OCI-LY3 (cell line): ENCODE results near the gene COLEC11.
A peak's percentile ranks its signal among the peaks of the same experiment; 100 is the strongest.
"Not testable (repeated sequence)": the region's sequence is repeated elsewhere in the genome, so short reads cannot be mapped to it uniquely, and the experiment has no call there.

Experiments used
- H2AFZ ChIP-seq: fragments of 200-600, 300-600 bp; shearing (Covaris generic); 2 replicates; pipeline ENCODE4 v1.6.0; 2014; ENCODE audit warnings: antibody characterized with exemption, low read depth, low read length
- H3K27ac ChIP-seq: fragments of 200-600, 300-600 bp; sonication (generic); 2 replicates; pipeline ENCODE4 v1.5.1; 2014; ENCODE audit warnings: mild to moderate bottlenecking, low read length, moderate library complexity, mixed read lengths
- H3K27me3 ChIP-seq: fragments of 200-600, 300-600 bp; sonication (generic); 2 replicates; pipeline ENCODE4 v1.6.1; 2014; ENCODE audit warnings: low read depth, low read length, mixed read lengths
- H3K36me3 ChIP-seq: fragments of 200-600, 300-600 bp; sonication (generic); replicated peaks from 2 replicates; pipeline ENCODE3; 2014; ENCODE audit warnings: low read depth, low read length, mixed read lengths
- H3K4me1 ChIP-seq: fragments of 300-600, 200-600 bp; sonication (generic); 2 replicates; pipeline ENCODE4 v1.6.1; 2014; ENCODE audit warnings: low read length, mixed read lengths
- H3K4me2 ChIP-seq: fragments of 200-600, 300-600 bp; sonication (generic); 2 replicates; pipeline ENCODE4 v1.6.1; 2014; ENCODE audit warnings: low read length, mixed read lengths
- H3K4me3 ChIP-seq: fragments of 300-600, 200-600 bp; sonication (generic); 2 replicates; pipeline ENCODE4 v1.5.1; 2014; ENCODE audit warnings: antibody characterized with exemption, mild to moderate bottlenecking, low read length, moderate library complexity
- H3K79me2 ChIP-seq: fragments of 300-600, 200-600 bp; shearing (Covaris generic); 2 replicates; pipeline ENCODE4 v1.6.1; 2014; ENCODE audit warnings: mild to moderate bottlenecking, low read length, mixed read lengths
- H3K9ac ChIP-seq: fragments of 300-600, 200-600 bp; shearing (Covaris generic); 2 replicates; pipeline ENCODE4 v1.6.0; 2014; ENCODE audit warnings: mild to moderate bottlenecking, low read length, moderate library complexity
- H3K9me3 ChIP-seq: fragments of 200-600, 300-600 bp; shearing (Covaris generic); 2 replicates; pipeline ENCODE4 v1.6.1; 2014; ENCODE audit warnings: low read length, mixed read lengths; ENCODE audit not compliant: insufficient read depth
- H4K20me1 ChIP-seq: fragments of 200-600, 300-600 bp; sonication (generic); 2 replicates; pipeline ENCODE4 v1.6.1; 2016; ENCODE audit warnings: low read length, mixed read lengths; ENCODE audit not compliant: insufficient read depth
- EZH2phosphoT487 ChIP-seq: fragments of 200-600 bp; shearing (Covaris generic); IDR thresholded peaks from 2 replicates; pipeline ENCODE4 v1.6.1; 2018; ENCODE audit warnings: antibody characterized with exemption, mixed run types, low read depth
- TF ChIP-seq, protein P1 (sequence below): fragments of 200-600, 300-600 bp; sonication (generic); IDR thresholded peaks from 2 replicates; pipeline ENCODE4 v1.5.1; 2014; ENCODE audit warnings: antibody characterized with exemption, low read length, low read depth

The COLEC11 gene

DNA sequence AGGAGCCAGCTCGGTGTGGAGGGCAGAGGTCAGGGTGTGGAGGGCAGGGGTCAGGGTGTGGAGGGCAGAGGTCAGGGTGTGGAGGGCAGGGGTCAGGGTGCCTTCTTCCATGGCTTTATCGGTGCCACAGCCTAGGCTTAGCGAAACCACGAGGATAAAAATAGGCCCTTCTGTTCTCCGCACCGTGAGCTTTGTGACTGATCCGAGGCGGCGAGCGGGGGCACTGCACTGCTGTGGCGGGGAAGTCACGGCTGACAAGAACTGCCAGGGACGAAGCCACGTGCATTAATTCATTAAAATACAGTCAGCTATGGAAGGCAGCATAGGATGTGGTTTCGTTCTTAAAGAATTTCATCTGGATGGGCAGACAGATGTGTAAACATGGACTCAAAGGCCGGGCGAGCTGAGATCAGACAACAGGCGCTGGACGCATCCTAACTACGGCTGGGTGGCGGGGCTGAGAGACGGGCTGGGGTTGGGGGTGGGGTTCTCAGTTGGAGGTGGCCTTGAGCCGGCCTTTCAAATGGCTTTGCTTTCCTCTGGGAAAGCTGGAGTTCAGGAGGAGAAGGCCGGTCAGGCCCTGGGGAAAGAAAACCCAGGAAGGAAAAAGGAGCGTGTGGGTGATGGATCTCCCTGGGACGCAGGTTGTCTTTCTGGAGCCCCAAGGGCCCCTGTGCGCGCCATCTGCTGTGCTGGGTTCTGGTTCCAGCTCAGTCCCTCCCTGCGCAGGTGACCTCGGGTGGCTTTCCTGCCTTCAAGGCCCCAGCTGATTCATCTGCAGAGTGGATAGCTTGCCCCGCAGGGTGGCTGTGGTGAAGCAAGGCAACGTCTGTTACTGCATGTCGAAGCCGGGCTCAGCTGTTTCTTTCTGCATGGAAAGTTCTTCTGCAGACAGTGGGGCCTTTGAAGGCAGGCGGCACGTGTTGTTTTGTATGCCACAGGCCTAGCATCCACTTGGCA is 62.1 kb downstream of the COLEC11 start:
- Histone ChIP-seq H3K36me3 (no peaks in the 10 kb centered on the region), H3K27me3 (no peaks in the 10 kb centered on the region), H3K27ac (peak overlapping the region; percentile 98), H3K79me2 (no peaks in the 10 kb centered on the region), H3K4me1 (peaks cover 77% of the 10 kb centered on the region), H3K9ac (peak overlapping the region; percentile 22; the same call in 1 of the 2 replicates), H4K20me1 (no peaks in the 10 kb centered on the region), H3K4me3 (no peak overlapping the region), H2AFZ (peak overlapping the region; percentile 36), H3K4me2 (peak overlapping the region; percentile 31), H3K9me3 (peaks cover 4% of the 10 kb centered on the region; the same call in 1 of the 2 replicates)
- TF ChIP-seq EZH2phosphoT487, result no peak
- TF ChIP-seq, protein P1, sequence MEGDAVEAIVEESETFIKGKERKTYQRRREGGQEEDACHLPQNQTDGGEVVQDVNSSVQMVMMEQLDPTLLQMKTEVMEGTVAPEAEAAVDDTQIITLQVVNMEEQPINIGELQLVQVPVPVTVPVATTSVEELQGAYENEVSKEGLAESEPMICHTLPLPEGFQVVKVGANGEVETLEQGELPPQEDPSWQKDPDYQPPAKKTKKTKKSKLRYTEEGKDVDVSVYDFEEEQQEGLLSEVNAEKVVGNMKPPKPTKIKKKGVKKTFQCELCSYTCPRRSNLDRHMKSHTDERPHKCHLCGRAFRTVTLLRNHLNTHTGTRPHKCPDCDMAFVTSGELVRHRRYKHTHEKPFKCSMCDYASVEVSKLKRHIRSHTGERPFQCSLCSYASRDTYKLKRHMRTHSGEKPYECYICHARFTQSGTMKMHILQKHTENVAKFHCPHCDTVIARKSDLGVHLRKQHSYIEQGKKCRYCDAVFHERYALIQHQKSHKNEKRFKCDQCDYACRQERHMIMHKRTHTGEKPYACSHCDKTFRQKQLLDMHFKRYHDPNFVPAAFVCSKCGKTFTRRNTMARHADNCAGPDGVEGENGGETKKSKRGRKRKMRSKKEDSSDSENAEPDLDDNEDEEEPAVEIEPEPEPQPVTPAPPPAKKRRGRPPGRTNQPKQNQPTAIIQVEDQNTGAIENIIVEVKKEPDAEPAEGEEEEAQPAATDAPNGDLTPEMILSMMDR, result no peak

DNA sequence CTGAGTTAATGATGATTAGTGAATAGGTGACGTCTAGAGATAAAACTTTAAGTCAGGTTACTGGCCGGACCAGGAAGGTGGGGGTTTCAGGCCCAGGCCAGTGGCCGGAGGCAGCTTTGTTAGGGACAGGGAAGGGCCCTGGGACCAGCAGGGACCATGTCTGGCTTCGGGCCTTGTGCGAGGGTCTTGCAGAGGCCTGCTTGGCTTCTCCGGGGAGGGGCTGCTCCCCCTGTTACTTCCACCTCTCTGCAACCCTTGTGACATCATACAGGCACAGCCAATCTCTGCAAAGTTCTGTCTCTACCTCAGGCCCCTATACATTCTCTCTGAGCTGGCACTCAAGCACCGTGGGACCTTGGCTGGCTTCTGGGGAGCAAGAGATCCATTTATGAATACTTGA is 63.0 kb downstream of the COLEC11 start, which contains the start of gene ALLC:
Gene ALLC (plus strand): TSS at position 320 of the 400 bp plus-strand sequence. CDS start 12,958 bp downstream, outside the sequence.
- no peaks in the 10 kb centered on the region for H3K27me3 ChIP-seq
- H3K27ac ChIP-seq, result peak within 1 kb of the TSS; percentile 98
- no peak for TF ChIP-seq EZH2phosphoT487
- TF ChIP-seq, protein P1, result no peak
- H3K79me2 ChIP-seq, result no peaks in the 10 kb centered on the region
- H3K36me3 ChIP-seq, result no peaks in the 10 kb centered on the region
- peaks cover 4% of the 10 kb centered on the region; the same call in 1 of the 2 replicates for H3K9me3 ChIP-seq
- H3K4me3 ChIP-seq, result no peak within 1 kb of the TSS
- H4K20me1 ChIP-seq, result no peaks in the 10 kb centered on the region
- H3K4me1 ChIP-seq, result peaks cover 77% of the 10 kb centered on the region
- H2AFZ ChIP-seq, result peak within 1 kb of the TSS; percentile 36
- peak within 1 kb of the TSS; percentile 76 for H3K9ac ChIP-seq
- H3K4me2 ChIP-seq, result peak within 1 kb of the TSS; percentile 58

DNA sequence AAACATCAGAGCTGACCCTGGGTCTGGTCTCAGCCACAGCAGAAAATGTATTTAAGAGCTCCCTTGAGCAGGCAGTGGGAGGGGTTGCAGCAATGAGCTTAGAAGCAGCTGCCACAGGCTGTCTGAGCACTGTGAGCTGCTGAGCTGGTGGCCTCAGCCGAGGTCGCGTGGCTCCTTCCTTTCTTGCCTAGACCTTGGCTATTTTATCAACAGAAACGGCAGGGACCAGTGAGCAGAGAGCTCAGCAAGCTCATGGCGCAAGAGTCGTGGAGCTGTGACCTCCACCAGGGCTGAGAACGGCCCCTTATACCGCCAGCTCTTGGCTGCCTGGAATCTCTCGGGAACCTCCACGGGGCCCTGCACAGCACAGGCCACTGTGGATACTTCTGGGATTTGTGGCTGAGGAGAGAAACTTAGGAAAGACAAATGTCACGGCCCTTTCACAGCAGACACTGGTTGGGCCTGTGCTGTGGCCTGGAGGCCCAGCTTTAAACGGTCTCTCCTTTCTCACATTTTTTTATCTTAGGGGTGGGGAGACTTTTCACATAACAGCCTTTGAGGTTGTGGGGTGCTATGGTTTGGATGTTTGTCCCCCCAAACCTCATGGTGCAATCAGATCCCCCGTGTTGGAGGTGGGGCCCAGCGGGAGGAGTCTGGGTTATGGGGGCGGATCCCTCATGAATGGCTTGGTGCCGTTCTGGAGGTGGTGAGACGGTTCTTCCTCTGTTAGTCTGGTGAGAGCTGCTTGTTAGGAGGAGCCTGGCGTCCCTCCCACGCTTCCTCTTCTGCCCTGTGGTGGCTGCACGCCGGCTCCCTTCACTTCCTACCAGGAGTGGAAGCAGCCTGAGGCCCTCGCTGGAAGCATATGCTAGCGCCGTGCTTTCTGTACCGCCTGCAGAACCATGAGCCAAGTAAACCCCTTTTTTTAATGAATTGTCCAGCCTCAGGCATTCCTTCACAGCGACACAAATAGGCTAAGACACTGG is 64.8 kb downstream of the COLEC11 start:
- Histone ChIP-seq H2AFZ (peak overlapping the region; percentile 50; the same call in 1 of the 2 replicates), H3K9me3 (peaks cover 4% of the 10 kb centered on the region), H3K4me3 (peak overlapping the region; percentile 35), H4K20me1 (no peaks in the 10 kb centered on the region), H3K4me1 (peaks cover 79% of the 10 kb centered on the region), H3K27me3 (no peaks in the 10 kb centered on the region), H3K27ac (peak overlapping the region; percentile 98), H3K4me2 (peak overlapping the region; percentile 58), H3K9ac (peak overlapping the region; percentile 76), H3K79me2 (no peaks in the 10 kb centered on the region), H3K36me3 (no peaks in the 10 kb centered on the region)
- TF ChIP-seq, protein P1, result no peak

DNA sequence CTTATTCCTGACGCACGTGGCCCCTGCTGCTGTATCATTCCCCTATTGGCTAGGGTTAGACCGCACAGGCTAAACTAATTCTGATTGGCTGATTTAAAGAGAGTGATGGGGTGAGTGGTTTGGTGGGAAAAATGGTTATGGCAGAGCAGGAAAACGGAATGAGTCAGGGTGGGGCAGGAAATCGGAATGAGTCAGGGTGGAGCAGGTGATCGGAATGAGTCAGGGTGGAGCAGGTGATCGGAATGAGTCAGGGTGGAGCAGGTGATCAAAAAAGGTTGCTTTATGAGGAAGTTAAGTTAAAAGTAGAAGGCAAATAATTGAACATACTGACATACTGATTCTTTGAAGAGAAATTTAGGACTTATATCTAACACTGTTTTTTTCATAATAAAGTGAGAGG is 65.7 kb downstream of the COLEC11 start:
- Histone ChIP-seq H3K4me3 (peak overlapping the region; percentile 43), H3K4me2 (peak overlapping the region; percentile 73), H3K9ac (peak overlapping the region; percentile 81), H3K4me1 (peaks cover 75% of the 10 kb centered on the region), H3K27ac (peak overlapping the region; percentile 98)
- not testable (repeated sequence) for H2AFZ ChIP-seq, H4K20me1 ChIP-seq, H3K27me3 ChIP-seq, H3K79me2 ChIP-seq, H3K9me3 ChIP-seq, H3K36me3 ChIP-seq
